PFSK-1 (cell line): ENCODE measurements around the gene TTC27.

Experiments used
- FOXP2 ChIP-seq: optimal IDR thresholded peaks from 2 replicates; pipeline ENCODE3; 2011; ENCODE audit warnings: borderline replicate concordance, control low read depth, inconsistent platforms; ENCODE audit not compliant: insufficient read depth; ENCODE audit errors: extremely low read length, extremely low read depth
- POLR2AphosphoS5 ChIP-seq: IDR thresholded peaks from 2 replicates; pipeline ENCODE4 v1.6.1; 2012; ENCODE audit warnings: low read depth, mild to moderate bottlenecking, control low read depth, low read length, moderate library complexity
- SIN3A ChIP-seq: IDR thresholded peaks from 2 replicates; pipeline ENCODE4 v1.6.1; 2012; ENCODE audit warnings: mild to moderate bottlenecking, low read length, moderate library complexity, borderline replicate concordance; ENCODE audit not compliant: insufficient read depth
- TAF1 ChIP-seq: IDR thresholded peaks from 2 replicates; pipeline ENCODE4 v1.6.1; 2012; ENCODE audit warnings: low read length, control low read depth, borderline replicate concordance; ENCODE audit not compliant: insufficient read depth
- TF ChIP-seq, protein P1 (sequence below), 2 experiments: IDR thresholded peaks; 2 replicates each; pipeline versions ENCODE4 v1.6.1 to v1.8.0; 2011 to 2012; ENCODE audit warnings: low read depth in 2 of 2, low read length in 2 of 2, control low read depth in 1 of 2, inconsistent platforms in 1 of 2, mild to moderate bottlenecking in 1 of 2, moderate library complexity in 1 of 2; ENCODE audit not compliant: insufficient read depth in 1 of 2

TTC27 gene

GRCh38 chr2:32812316-32812715, 184.5 kb downstream of the TTC27 start:
- TF ChIP-seq SIN3A (no peak), FOXP2 (no peak), POLR2AphosphoS5 (no peak), TAF1 (no peak)
- TF ChIP-seq, protein P1, sequence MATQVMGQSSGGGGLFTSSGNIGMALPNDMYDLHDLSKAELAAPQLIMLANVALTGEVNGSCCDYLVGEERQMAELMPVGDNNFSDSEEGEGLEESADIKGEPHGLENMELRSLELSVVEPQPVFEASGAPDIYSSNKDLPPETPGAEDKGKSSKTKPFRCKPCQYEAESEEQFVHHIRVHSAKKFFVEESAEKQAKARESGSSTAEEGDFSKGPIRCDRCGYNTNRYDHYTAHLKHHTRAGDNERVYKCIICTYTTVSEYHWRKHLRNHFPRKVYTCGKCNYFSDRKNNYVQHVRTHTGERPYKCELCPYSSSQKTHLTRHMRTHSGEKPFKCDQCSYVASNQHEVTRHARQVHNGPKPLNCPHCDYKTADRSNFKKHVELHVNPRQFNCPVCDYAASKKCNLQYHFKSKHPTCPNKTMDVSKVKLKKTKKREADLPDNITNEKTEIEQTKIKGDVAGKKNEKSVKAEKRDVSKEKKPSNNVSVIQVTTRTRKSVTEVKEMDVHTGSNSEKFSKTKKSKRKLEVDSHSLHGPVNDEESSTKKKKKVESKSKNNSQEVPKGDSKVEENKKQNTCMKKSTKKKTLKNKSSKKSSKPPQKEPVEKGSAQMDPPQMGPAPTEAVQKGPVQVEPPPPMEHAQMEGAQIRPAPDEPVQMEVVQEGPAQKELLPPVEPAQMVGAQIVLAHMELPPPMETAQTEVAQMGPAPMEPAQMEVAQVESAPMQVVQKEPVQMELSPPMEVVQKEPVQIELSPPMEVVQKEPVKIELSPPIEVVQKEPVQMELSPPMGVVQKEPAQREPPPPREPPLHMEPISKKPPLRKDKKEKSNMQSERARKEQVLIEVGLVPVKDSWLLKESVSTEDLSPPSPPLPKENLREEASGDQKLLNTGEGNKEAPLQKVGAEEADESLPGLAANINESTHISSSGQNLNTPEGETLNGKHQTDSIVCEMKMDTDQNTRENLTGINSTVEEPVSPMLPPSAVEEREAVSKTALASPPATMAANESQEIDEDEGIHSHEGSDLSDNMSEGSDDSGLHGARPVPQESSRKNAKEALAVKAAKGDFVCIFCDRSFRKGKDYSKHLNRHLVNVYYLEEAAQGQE (IDR thresholded peaks at IDR 0.05; ENCODE audit: insufficient read depth in 1 of 2, low read depth in 2 of 2, low read length in 2 of 2), result no peak

- TF ChIP-seq SIN3A, result no peak
- TF ChIP-seq TAF1, result no peak
- no peak for TF ChIP-seq POLR2AphosphoS5
- TF ChIP-seq, protein P1 (IDR thresholded peaks at IDR 0.05; ENCODE audit: insufficient read depth in 1 of 2, low read depth in 2 of 2, low read length in 2 of 2), result no peak
- no peak for TF ChIP-seq FOXP2
Measured at GRCh38 chr2:32820088-32820487, 192.2 kb downstream of the TTC27 start.

- TF ChIP-seq FOXP2 (no peak), SIN3A (no peak), TAF1 (no peak), POLR2AphosphoS5 (no peak)
- TF ChIP-seq, protein P1 (IDR thresholded peaks at IDR 0.05; ENCODE audit: insufficient read depth in 1 of 2, low read depth in 2 of 2, low read length in 2 of 2), result no peak
Measured at GRCh38 chr2:32820701-32821100, 192.9 kb downstream of the TTC27 start.

DNA sequence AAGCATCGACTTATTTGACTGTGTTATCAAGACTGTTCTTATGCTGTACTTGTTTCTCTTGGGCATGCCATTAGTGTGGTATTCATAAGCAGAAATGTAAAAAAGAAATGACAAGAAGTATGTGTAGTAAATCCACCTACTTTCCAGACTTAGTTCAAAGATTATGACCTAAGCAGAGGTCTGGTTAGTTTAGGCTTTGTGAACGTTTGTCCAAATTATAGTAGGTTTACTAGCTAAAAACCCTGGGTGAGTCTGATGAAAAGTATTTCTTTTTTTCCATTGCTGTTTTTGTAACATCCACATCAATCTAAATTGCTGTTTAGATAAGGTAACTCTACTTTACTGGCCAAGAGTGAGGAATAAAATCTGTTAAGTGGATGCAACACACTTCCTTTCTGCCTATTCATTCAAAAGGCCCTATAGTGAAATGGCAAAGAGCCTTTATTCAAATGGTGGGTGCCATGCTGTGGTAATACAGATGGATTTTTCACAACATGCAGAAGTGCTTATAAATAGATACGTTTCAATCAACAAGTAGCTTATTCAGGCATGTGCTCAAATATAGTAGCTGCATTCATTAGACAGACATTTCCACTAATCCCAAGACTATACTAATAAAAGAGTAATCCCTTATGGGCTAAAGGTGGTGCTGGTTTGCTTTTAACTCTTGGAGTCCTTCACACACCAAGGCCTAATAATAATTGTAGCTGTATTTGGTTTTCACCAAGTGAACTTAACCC, 196.4 kb downstream of the TTC27 start:
- no peak for TF ChIP-seq POLR2AphosphoS5
- no peak for TF ChIP-seq SIN3A
- TF ChIP-seq, protein P1 (IDR thresholded peaks at IDR 0.05; ENCODE audit: insufficient read depth in 1 of 2, low read depth in 2 of 2, low read length in 2 of 2), result no peak
- no peak for TF ChIP-seq TAF1
- TF ChIP-seq FOXP2, result no peak
